Measurements from ENCODE around the gene OCIAD1.

DNA sequence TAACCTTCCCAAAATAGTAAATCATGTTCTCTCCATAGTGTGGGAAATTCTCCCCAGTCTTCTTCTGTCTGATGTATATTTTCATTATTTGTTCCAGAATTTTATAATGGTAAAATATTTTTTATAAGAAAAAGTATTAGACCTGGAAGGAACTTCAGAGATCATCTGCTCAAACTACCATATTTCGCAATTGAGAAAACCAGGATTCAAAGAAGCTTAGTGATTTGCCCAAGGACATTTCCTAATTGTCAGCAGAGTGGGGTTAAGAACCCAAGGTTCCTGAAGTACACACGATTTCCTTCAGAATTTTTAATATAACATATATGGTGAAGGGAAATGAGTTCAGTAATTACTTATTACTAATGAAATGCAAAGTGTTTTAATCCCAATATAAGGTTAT lies 24.1 kb downstream of the OCIAD1 start:
- TF ChIP-seq, protein P1, sequence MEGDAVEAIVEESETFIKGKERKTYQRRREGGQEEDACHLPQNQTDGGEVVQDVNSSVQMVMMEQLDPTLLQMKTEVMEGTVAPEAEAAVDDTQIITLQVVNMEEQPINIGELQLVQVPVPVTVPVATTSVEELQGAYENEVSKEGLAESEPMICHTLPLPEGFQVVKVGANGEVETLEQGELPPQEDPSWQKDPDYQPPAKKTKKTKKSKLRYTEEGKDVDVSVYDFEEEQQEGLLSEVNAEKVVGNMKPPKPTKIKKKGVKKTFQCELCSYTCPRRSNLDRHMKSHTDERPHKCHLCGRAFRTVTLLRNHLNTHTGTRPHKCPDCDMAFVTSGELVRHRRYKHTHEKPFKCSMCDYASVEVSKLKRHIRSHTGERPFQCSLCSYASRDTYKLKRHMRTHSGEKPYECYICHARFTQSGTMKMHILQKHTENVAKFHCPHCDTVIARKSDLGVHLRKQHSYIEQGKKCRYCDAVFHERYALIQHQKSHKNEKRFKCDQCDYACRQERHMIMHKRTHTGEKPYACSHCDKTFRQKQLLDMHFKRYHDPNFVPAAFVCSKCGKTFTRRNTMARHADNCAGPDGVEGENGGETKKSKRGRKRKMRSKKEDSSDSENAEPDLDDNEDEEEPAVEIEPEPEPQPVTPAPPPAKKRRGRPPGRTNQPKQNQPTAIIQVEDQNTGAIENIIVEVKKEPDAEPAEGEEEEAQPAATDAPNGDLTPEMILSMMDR (IDR thresholded peaks at IDR 0.05; ENCODE audit: low read depth, low read length, missing input control) = no peak
- TF ChIP-seq RAD21 (IDR thresholded peaks at IDR 0.05) (no peak), NR2F2 (IDR thresholded peaks at IDR 0.05) (no peak), JUND (IDR thresholded peaks at IDR 0.05) (no peak)

Data from liver (tissue), 3 donors.